Loucy (cell line): ENCODE measurements around the gene SH3TC2.

Source experiments
- H2AFZ ChIP-seq: fragments of 200-600 bp; sonication (generic); 2 replicates; pipeline ENCODE4 v1.6.0; 2016; ENCODE audit warnings: antibody characterized with exemption, mild to moderate bottlenecking, low read length, moderate library complexity
- H3F3A ChIP-seq: fragments of 200-600 bp; 2 replicates; pipeline ENCODE4 v1.6.0; 2016; ENCODE audit warnings: antibody characterized with exemption, low read depth, mild to moderate bottlenecking
- H3K27me3 ChIP-seq: fragments of 200-600 bp; sonication (generic); 2 replicates; pipeline ENCODE4 v1.6.1; 2014; ENCODE audit warnings: low read length, mild to moderate bottlenecking; ENCODE audit not compliant: insufficient read depth, poor library complexity, severe bottlenecking
- H3K36me3 ChIP-seq: fragments of 200-600 bp; sonication (generic); 2 replicates; pipeline ENCODE4 v1.6.1; 2016; ENCODE audit warnings: low read length; ENCODE audit not compliant: insufficient read depth
- H3K4me1 ChIP-seq: fragments of 200-600 bp; sonication (generic); 2 replicates; pipeline ENCODE4 v1.5.1; 2014; ENCODE audit warnings: low read length, mild to moderate bottlenecking; ENCODE audit not compliant: insufficient read depth, poor library complexity, severe bottlenecking
- H3K4me2 ChIP-seq: fragments of 200-600 bp; sonication (generic); 2 replicates; pipeline ENCODE4 v1.6.0; 2014; ENCODE audit warnings: antibody characterized with exemption, low read length, low read depth, mild to moderate bottlenecking; ENCODE audit not compliant: poor library complexity, severe bottlenecking
- H3K4me3 ChIP-seq: fragments of 200-600 bp; sonication (generic); 2 replicates; pipeline ENCODE4 v1.5.1; 2014; ENCODE audit warnings: low read length, mild to moderate bottlenecking, mixed read lengths; ENCODE audit not compliant: poor library complexity, severe bottlenecking
- H3K79me2 ChIP-seq: fragments of 200-600 bp; sonication (generic); 2 replicates; pipeline ENCODE4 v1.6.1; 2014; ENCODE audit warnings: low read length; ENCODE audit not compliant: insufficient read depth
- H3K9ac ChIP-seq: fragments of 200-600 bp; sonication (generic); 2 replicates; pipeline ENCODE4 v1.6.0; 2014; ENCODE audit warnings: mild to moderate bottlenecking, low read depth, low read length, moderate library complexity; ENCODE audit not compliant: poor library complexity, severe bottlenecking
- H3K9me2 ChIP-seq: fragments of 200-600 bp; sonication (generic); replicated peaks from 2 replicates; pipeline ENCODE4 v1.6.1; 2016; ENCODE audit warnings: low read depth, low read length, mixed read lengths
- H3K9me3 ChIP-seq: fragments of 200-600 bp; sonication (generic); 2 replicates; pipeline ENCODE4 v1.6.1; 2014; ENCODE audit warnings: mild to moderate bottlenecking, antibody characterized with exemption, low read length, low read depth; ENCODE audit not compliant: insufficient read depth
- H4K20me1 ChIP-seq: fragments of 200-600 bp; sonication (generic); 2 replicates; pipeline ENCODE4 v1.6.0; 2014; ENCODE audit warnings: antibody characterized with exemption, low read length, mild to moderate bottlenecking; ENCODE audit not compliant: insufficient read depth, poor library complexity, severe bottlenecking
- CTCF ChIP-seq: fragments of 200-600 bp; sonication (generic); conservative IDR thresholded peaks from 2 replicates; pipeline ENCODE4 v1.5.1; 2014; ENCODE audit warnings: mild to moderate bottlenecking, antibody characterized with exemption, low read length
- EZH2phosphoT487 ChIP-seq: fragments of 200-600 bp; IDR thresholded peaks from 2 replicates; pipeline ENCODE4 v1.6.1; 2018; ENCODE audit warnings: antibody characterized with exemption, mild to moderate bottlenecking, moderate library complexity, borderline replicate concordance

The SH3TC2 gene

GRCh38 chr5:149093625-149094024, 30.8 kb upstream of the SH3TC2 start:
- Histone ChIP-seq H3K36me3 (no peaks in the 10 kb centered on the region), H3F3A (no peaks in the 10 kb centered on the region), H3K4me1 (no peaks in the 10 kb centered on the region), H3K4me2 (no peak overlapping the region), H3K79me2 (no peaks in the 10 kb centered on the region), H3K9ac (no peak overlapping the region), H3K4me3 (no peak overlapping the region), H3K9me3 (peaks cover 22% of the 10 kb centered on the region), H3K27me3 (no peaks in the 10 kb centered on the region), H3K9me2 (no peaks in the 10 kb centered on the region), H2AFZ (no peak overlapping the region), H4K20me1 (no peaks in the 10 kb centered on the region)
- no peak for TF ChIP-seq EZH2phosphoT487
- TF ChIP-seq CTCF: no peak

GRCh38 chr5:149089796-149090195, 26.9 kb upstream of the SH3TC2 start:
- no peaks in the 10 kb centered on the region for H3K27me3 ChIP-seq

GRCh38 chr5:149088686-149089085, 25.8 kb upstream of the SH3TC2 start:
- H4K20me1 ChIP-seq: no peaks in the 10 kb centered on the region
- no peaks in the 10 kb centered on the region for H3K9me2 ChIP-seq
- H2AFZ ChIP-seq: no peak overlapping the region
- TF ChIP-seq EZH2phosphoT487 (no peak), CTCF (no peak)
- H3K27me3 ChIP-seq: no peaks in the 10 kb centered on the region
- H3K4me3 ChIP-seq: no peak overlapping the region
- H3K4me2 ChIP-seq: no peak overlapping the region
- H3F3A ChIP-seq: no peaks in the 10 kb centered on the region
- H3K79me2 ChIP-seq: no peaks in the 10 kb centered on the region
- no peaks in the 10 kb centered on the region for H3K9me3 ChIP-seq
- H3K36me3 ChIP-seq: no peaks in the 10 kb centered on the region
- H3K9ac ChIP-seq: no peak overlapping the region
- H3K4me1 ChIP-seq: no peaks in the 10 kb centered on the region

More at GRCh38 chr5:149089796-149090195, 26.9 kb upstream of the SH3TC2 start:
- H3K9me2 ChIP-seq: no peaks in the 10 kb centered on the region
- H2AFZ ChIP-seq: no peak overlapping the region
- no peaks in the 10 kb centered on the region for H3K9me3 ChIP-seq
- H3K4me1 ChIP-seq: no peaks in the 10 kb centered on the region
- no peaks in the 10 kb centered on the region for H3K79me2 ChIP-seq
- H3F3A ChIP-seq: no peaks in the 10 kb centered on the region
- no peaks in the 10 kb centered on the region for H4K20me1 ChIP-seq
- no peak overlapping the region for H3K4me2 ChIP-seq
- no peak for TF ChIP-seq EZH2phosphoT487
- TF ChIP-seq CTCF: no peak
- H3K4me3 ChIP-seq: no peak overlapping the region
- H3K9ac ChIP-seq: no peak overlapping the region
- H3K36me3 ChIP-seq: no peaks in the 10 kb centered on the region
